ENCODE results near the gene POU2AF1.

POU2AF1 gene

DNA sequence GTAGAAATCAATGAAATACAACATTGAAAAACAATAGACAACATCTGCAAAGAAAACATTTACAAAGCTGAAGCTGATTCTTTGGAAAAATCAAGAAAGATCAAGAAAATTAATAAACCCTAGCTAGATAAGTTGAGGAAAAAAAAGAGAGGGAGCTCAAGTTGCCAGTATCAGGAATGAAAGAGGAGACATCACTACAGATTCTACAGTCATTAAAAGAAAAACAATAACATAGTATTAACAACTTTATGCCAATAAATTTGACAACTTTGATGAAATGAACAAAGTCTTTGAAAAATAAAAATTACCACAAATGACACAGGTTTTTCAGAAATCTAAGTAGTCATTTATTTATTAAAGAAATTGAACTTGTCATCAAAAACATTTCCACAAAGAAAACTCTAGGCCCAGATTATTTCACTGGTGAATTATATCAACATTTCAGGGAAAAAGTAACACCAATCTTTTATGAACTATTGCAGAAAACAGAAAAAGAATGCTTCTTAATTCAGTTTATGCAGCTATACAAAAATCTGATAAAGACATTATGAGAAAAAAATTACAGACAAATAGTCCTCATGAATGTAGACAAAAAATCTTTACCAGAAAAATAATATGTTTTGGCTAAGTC is 39.2 kb downstream of the POU2AF1 start:
- in situ Hi-C loops (cut with HindIII; ENCODE audit: low pct_unique_long_range_greater_than_20kb, low sequenced_read_pairs), result no loop called here
- no peak for DNase-seq (ENCODE audit: low read depth in 1 of 2, low spot score in 1 of 2)
- TF ChIP-seq JUND (IDR thresholded peaks at IDR 0.05; ENCODE audit: low read depth), result no peak

DNA sequence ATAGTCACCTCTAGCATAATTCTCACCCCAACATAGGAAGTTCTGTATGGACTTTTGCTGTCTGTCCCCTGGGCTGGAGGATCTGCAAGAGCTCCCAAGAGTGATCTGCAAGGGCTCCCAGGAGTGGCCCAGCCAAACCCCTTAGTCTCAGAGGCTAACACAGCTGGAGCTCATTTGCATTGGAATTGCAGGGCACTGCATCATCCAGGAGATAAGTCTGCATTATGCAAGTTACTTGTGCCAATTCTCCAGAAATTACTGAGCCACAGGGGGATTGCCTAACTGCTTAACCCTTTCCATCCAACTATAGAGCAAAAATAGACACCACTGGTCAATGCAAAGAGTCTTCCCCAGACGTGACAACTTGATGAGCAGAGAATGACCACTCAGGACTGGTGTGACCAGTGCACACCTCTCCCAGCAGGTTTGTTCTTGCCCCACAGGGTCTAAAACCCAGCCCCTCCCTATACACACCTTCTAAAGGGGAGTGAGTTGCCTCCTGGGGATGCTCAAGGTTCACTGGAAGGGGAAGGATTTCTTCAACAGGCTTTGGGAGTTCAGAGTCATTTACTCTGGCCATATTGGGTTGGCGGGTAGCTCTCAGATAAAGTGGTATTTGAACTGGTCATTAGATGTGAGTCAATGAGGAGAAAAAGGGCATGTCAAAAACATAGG is 42.4 kb downstream of the POU2AF1 start:
- DNase-seq (ENCODE audit: low read depth in 1 of 2, low spot score in 1 of 2), result peak in 1 of 2 experiments; percentile 45
- no peak for TF ChIP-seq JUND (IDR thresholded peaks at IDR 0.05; ENCODE audit: low read depth)
- in situ Hi-C loops (cut with HindIII; ENCODE audit: low pct_unique_long_range_greater_than_20kb, low sequenced_read_pairs), result no loop called here

DNA sequence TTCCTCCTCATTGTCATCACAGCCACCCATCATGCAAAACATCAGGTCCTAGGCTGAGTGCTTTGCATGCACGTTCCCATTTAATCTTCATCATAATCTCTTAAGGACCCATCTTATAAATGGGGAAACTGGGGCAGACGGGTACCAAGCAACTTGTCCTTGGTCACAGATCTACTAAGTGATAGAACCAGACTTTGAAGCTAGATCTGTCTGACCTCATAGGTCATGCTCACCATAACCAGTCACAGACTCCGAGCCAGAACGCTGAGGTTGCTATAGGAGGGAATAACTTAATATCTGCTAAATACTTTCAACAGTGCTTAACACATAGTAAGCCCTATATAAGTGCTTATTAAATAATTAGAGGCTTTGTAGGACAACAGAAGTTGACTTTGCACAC is 43.0 kb downstream of the POU2AF1 start:
- DNase-seq (ENCODE audit: low read depth in 1 of 2, low spot score in 1 of 2), result no peak
- TF ChIP-seq JUND (IDR thresholded peaks at IDR 0.05; ENCODE audit: low read depth), result no peak
- in situ Hi-C loops (cut with HindIII; ENCODE audit: low pct_unique_long_range_greater_than_20kb, low sequenced_read_pairs), result no loop called here

DNA sequence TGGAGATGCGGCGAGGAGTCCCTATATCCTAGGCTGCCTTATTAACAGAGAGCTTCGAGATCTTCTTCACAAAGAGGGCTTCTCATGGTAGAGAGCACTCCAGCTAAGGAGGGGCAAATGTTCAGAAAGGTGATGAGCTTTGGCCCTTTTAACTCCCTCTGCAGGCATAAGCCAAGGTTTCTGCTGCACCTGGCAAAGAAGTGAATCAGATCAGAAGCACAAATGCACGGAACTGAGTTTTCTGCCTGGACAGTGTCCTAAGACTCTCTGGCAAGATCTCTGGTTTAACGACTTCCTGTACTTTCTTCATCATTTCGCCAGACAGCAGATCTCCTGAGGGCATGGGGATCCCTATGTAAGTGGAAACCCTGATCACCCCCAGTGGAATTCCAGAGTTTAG is 43.5 kb downstream of the POU2AF1 start:
- peak in 1 of 2 experiments; percentile 55 for DNase-seq (ENCODE audit: low read depth in 1 of 2, low spot score in 1 of 2)
- in situ Hi-C loops (cut with HindIII; ENCODE audit: low pct_unique_long_range_greater_than_20kb, low sequenced_read_pairs), result no loop called here
- no peak for TF ChIP-seq JUND (IDR thresholded peaks at IDR 0.05; ENCODE audit: low read depth)

DNA sequence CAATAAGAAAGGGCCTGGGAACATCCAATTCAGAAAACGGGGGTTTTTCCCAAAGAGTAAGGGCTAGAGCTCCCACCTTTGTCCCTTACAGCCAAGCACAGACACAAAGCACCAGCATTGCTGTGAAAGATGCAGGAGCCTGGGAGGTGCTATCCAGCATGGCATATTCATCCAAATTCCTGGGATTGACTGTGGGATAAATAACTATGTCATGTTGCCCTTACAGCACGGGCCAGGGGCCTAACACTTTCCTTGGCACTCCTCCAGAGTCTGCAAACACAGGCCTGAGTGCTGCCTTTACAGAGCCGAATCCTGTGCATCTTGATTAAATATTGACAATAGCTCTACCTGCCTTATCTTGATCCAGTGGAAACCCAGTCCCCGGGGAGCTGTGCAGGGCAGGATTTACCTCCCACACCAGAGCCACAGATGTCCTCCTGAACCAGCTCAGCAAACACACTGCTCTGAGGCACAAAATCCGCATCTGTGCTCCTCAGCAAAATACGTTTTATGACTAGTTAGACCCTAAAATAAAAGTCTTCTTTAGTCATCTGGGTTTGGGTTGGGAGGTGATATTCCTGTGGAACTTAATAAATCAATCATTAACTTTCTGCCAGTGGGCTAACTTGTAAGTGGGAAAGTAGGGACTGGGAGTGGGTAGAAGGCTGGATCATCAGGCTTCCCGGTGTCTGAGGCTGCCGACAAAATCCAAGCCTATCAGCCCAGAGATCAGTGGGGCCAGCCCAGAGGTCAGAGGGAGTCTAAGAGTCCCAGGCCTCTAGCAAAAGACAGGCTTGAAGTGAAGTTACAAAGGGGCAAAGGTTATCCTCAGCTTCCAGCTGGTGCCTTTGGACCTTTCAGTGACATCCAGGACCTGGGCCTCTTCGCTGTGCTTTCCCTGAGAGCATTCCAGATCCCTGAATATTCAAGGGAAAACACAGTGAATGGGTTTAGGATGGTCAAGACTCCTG is 44.3 kb downstream of the POU2AF1 start:
- in situ Hi-C loops (cut with HindIII; ENCODE audit: low pct_unique_long_range_greater_than_20kb, low sequenced_read_pairs), result no loop called here
- DNase-seq (ENCODE audit: low read depth in 1 of 2, low spot score in 1 of 2), result peak in 1 of 2 experiments; percentile 100
- peak; percentile 98 for TF ChIP-seq JUND (IDR thresholded peaks at IDR 0.05; ENCODE audit: low read depth)

DNA sequence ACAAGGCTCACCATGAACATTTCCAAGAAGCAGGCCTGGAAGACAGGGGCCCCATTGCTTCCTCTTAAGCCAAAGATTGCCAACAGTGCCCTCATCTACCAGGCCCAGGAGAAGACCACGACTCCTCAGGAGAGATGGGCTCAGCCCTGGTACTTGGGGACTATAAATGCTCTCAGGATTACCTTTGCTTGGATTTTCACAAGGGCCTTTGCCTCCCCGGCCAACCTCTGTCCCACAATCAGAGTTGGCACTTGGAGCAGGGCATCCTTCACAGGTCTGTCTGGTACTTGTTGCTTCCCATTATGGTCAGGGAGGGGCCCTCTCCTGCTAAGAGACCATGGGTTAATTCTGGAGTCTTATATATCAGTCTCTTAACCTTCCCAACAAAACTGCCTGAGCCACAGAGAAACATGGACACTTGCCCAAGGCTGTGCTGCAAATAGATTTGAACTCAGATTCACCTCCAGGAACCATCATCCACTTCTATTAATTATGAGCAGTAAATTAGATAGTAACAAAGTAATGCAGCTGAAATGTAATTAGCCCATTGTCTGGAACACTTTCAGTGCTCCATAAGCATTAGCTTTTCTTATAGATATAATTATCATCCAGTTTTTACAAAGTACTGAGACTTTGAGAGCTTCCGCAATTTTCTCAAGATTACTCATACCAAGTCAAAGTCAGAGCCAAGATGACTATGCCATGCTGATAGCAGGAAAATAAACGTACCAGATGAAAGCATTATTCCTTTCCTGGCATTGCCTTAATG is 47.2 kb downstream of the POU2AF1 start:
- DNase-seq (ENCODE audit: low read depth in 1 of 2, low spot score in 1 of 2), result no peak
- no peak for TF ChIP-seq JUND (IDR thresholded peaks at IDR 0.05; ENCODE audit: low read depth)
- in situ Hi-C loops (cut with HindIII; ENCODE audit: low pct_unique_long_range_greater_than_20kb, low sequenced_read_pairs), result no loop called here

DNA sequence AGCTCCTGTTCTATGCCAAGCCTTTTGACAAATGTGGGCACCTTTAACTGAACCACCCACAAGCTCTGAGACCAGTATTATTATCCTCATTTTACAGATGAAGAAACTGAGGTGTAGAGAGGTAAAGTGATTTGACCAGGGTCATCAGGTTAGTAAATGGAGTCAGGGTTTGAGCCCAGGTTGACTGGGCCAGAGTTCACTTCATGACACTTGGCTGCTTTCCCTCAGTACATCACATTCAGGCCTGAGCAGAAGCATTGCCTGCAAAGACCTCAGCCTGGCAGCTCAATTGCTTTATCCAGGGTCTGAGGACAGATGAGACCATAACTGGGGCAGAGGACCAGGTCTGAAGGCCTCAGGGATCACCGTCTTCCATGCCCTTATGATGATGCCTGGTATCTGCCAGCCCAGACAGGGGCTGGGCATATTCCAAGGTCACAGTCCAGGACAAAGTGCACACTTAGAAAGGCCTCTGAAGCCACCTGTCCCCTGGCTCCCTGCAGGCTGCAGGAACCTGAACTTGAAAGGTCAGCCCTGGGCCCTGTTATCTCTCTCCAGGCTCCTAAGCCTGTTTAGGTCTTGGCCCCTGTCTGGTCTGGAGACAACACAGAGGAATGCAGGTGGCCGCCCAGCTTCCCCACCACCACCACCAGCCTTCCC is 48.7 kb downstream of the POU2AF1 start:
- in situ Hi-C loops (cut with HindIII; ENCODE audit: low pct_unique_long_range_greater_than_20kb, low sequenced_read_pairs), result no loop called here
- TF ChIP-seq JUND (IDR thresholded peaks at IDR 0.05; ENCODE audit: low read depth), result no peak
- no peak for DNase-seq (ENCODE audit: low read depth in 1 of 2, low spot score in 1 of 2)

DNA sequence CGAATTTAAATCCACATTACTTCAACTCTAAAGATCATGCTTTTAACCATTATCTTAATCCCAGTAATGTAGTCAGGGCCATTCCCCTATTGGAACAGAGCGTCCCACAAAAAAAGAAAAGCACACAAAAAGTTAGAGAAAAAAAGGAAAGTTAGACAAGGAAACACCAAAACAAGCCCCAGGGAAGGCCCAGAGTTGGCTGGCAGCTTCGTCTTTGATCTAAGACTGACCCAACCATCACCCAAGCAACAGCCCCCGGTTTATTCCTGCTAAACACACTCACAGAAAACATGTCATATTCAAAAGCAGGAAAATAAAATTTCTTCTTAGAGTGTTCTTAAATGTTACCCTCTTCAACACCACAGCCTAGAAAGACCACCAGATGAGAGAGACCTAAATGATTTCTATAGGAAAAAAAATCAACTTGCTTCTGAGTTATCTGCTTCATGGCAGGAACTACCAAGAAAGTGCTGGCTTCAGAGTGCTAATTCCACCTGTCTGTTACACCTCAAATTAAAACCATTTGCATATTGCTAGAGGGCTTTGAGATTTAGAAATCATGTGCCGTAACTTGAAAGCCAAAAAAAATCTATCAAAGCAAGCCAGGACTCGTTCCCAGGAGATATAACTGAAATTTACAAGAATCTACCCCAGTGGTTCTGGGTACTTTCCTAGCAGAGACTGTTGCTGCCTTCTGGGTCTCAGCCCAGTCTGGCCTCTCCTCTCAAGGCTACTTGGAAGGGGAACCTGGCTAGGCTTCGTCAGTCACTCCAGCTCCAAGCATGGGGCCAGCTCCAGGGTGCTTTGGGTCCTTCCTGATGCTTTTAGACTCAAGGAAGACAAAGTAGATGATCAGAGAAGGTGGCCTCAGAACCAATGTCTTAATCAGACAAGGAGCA is 49.5 kb downstream of the POU2AF1 start:
- in situ Hi-C loops (cut with HindIII; ENCODE audit: low pct_unique_long_range_greater_than_20kb, low sequenced_read_pairs), result no loop called here
- no peak for DNase-seq (ENCODE audit: low read depth in 1 of 2, low spot score in 1 of 2)
- no peak for TF ChIP-seq JUND (IDR thresholded peaks at IDR 0.05; ENCODE audit: low read depth)

DNA sequence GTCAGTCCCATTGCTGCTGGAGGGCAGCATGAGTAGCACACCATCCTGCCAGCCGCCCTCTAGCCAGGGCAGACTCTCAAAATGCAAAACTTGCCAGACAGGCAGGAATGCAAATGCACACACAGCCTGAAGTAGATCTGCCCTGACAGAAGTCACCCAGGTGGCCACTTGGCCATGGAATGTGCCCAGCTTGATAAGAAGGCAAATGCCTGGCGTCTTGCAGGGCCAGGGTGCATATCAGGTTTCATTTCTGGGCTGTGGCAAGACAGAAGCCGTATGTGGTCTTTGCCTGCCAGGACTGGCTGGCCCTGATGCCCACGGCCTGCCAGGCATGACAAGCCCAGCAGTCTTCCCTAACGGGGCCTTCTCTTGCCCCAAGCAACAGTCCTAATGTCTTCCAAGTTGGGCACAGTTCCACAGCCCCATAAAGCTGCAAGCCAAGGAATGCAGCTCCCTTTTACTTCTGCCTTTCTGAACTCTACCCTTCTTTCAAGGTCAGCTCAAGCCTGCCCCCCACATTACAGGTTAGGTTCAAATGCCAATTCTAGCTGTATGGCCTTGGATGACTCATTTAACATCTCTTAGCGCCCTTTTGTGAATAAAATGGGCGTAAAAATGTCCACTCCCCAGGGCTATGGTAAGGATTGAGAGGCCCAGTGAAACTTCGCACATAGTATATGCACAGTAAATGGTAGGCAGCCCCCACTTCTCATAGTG is 51.0 kb downstream of the POU2AF1 start:
- TF ChIP-seq JUND (IDR thresholded peaks at IDR 0.05; ENCODE audit: low read depth), result no peak
- in situ Hi-C loops (cut with HindIII; ENCODE audit: low pct_unique_long_range_greater_than_20kb, low sequenced_read_pairs), result no loop called here
- peak; percentile 38 to 90 for DNase-seq (ENCODE audit: low read depth in 1 of 2, low spot score in 1 of 2)

DNA sequence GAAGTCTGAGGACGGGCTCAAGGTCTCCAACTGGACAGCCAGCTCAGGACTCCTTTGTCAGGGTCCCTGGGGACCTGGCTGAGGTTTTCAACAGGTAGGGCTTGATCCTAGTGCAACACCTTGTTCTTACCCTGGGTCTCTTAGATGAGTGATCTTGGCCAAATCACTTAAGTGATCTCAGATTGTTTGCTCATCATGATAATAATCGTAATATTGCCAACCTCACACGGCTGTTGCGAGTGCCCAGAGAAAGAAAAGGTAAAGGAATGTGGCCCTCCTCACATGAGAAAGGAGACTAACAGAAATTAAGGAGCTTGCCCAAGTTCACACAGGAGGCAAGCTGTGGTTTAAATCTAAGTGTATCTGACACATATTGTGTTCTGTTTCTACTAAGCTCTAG is 52.3 kb downstream of the POU2AF1 start:
- peak in 1 of 2 experiments; percentile 68 for DNase-seq (ENCODE audit: low read depth in 1 of 2, low spot score in 1 of 2)
- TF ChIP-seq JUND (IDR thresholded peaks at IDR 0.05; ENCODE audit: low read depth), result 0 out of 2 replicates have a peak, but pooled peaks have one; percentile 46
- in situ Hi-C loops (cut with HindIII; ENCODE audit: low pct_unique_long_range_greater_than_20kb, low sequenced_read_pairs), result no loop called here

Measured in T47D (cell line).